Heart left ventricle (tissue), 13 donors: ENCODE measurements around the gene IFT25.

Experiments used
- CTCF ChIP-seq, 12 donors: fragments of 200-600 bp; sonication (generic) in 4 of 12; IDR thresholded peaks; one replicate each; pipeline versions ENCODE4 v1.5.0 to v1.8.0; 2018 to 2022; ENCODE audit warnings: antibody characterized with exemption in 12 of 12, mild to moderate bottlenecking in 5 of 12
- POLR2A ChIP-seq, 2 donors: fragments of 450-650 bp; IDR thresholded peaks; one replicate each; pipeline ENCODE4 v1.6.1; 2017; ENCODE audit warnings: antibody characterized with exemption in 2 of 2, mild to moderate bottlenecking in 2 of 2, moderate library complexity in 2 of 2
- donor health status: ischemic (EF 13 %, LVEDD 7.1; RV severe dilation, severe dysfunction).
- donor health status: DM: no; HTN: yes; CAD: no.
- donor health status: DM: no; HTN: no; CAD: no.
- donor health status: ischemic (EF 25% LVEDD 6.9; RV normal size, moderate dysfunction).
- donor health status: ischemic (EF 25% LVEDD 5.7; RV mildly dilated, moderate dysfunction).
- donor health status: ischemic (EF 35%, LVEDD 5.7; RV mildly dilated, moderate dysfunction).
- donor health status: nonischemic (EF 11% LVEDD 7.7; RV severe dilation, severe dysfunction).
- donor health status: DM: yes; HTN: yes; CAD: no.
- donor health status: PGD.
- donor health status: ischemic (EF 29% LVEDD 5.4; RV normal size, mild dysfunction).
- donor health status: nonischemic (EF 23%, LVEDD 6.1; RV moderate dilation, normal function).

GRCh38 chr1:53956308-53957168, 11.0 kb upstream of the IFT25 start:
- no peak for TF ChIP-seq CTCF (IDR thresholded peaks at IDR 0.05)
- TF ChIP-seq POLR2A (IDR thresholded peaks at IDR 0.05): no peak
